Measurements from ENCODE around the gene PHACTR2.
"Not testable (repeated sequence)": the region's sequence is repeated elsewhere in the genome, so short reads cannot be mapped to it uniquely, and the experiment has no call there.

Gene PHACTR2

DNA sequence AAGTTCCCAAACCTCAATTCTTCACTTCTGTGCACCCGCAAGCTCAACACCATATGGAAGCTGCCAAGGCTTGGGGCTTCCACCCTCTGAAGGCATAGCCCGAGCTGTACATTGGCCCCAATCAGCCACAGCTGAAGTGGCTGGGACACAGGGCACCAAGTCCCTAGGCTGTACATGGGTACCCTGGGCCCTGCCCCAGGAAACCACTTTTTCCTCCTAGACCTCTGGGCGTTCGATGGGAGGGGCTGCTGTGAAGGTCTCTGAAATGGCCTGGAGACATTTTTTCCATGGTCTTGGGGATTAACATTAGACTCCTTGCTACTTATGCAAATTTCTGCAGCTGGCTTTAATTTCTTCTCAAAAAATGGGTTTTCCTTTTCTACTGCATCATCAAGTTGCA is 195.8 kb downstream of the PHACTR2 start:
- DNase-seq = not testable (repeated sequence)

DNA sequence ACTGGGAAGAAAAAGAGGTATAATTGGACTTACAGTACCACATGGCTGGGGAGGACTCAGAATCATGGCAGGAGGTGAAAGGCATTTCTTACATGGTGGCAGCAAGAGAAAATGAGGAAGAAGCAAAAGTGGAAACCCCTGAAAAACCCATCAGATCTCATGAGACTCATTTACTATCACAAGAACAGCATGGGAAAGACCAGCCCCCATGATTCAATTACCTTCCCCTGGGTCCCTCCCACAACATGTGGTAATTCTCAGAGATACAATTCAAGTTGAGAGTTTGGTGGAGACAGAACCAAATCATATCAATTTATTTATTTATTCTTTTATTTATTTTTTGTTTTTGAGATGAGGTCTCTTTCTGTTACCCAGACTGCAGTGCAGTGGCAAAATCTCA is 196.7 kb downstream of the PHACTR2 start:
- DNase-seq = not testable (repeated sequence)

DNA sequence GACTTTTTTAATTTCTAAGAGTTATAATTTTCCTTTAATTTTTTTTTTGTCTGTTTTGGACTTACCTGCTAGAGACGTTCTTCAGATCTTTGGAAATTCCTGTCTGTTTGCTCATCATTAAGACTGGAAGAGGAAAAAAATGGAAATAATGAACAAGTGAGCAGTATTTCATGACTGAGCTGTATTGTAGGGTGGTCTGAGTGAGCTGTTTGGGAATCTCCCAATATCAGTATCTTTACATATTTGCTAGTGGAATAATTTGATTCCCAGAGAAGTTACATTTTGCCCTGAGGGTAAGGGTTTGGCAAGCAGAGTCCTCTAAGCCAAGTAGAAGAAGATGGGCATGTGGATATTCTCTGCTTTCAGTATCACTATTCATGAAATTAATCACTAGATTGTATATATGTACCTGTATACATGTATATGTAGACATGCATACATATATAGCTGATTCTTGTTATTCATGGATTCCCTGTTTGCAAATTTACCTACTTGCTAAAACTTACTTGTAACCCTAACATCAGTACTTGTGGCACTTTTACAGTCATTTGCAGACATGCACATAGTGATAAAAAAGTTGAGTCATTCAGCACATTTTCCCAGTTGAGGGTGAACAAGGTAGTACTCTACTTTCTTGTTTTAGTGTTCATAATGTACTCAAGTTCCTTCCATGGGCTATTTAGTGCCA is 200.0 kb downstream of the PHACTR2 start:
- no peak for DNase-seq

DNA sequence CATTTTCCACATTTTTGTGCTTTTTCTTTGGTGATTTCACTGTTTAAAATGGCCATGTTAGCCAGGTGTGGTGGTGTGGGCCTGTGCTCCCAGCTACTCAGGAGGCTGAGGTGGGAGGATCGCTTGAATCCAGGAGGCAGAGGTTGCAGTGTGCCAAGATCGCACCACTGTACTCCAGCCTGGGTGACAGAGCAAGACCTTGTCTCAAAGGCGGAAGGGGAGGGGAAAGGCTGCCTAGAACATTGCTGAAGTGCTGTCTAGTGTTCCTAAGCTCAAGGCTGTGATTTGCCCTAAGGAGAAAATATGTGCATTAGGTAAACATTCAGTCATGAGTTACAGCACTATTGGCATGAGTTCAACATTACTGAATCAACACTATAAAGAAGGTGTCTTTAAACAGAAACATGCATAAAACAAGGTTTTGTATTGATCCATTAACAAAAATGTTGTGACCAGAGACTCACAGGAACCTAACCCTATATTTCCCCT is 200.6 kb downstream of the PHACTR2 start:
- DNase-seq = no peak

DNA sequence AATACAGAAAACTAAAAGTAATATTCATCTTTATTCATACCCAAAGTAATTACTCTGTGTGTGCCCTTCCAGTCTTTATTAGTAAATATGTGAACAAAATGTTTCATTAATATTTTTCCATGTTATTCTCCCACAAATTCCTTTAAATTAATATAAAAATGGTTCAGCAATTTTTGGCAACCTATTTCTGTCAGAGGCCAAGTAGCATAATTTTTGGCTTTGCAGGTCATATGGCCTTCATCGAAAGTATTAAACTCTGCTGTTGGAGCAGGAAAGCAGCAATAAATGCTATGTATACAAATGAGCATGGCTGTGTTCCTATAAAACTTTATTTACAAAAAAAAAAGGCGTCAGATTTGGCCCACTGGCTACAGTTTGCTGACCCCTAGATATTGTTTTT is 202.6 kb downstream of the PHACTR2 start:
- no peak for DNase-seq
